ENCODE results near the gene B3GALT5.

DNA sequence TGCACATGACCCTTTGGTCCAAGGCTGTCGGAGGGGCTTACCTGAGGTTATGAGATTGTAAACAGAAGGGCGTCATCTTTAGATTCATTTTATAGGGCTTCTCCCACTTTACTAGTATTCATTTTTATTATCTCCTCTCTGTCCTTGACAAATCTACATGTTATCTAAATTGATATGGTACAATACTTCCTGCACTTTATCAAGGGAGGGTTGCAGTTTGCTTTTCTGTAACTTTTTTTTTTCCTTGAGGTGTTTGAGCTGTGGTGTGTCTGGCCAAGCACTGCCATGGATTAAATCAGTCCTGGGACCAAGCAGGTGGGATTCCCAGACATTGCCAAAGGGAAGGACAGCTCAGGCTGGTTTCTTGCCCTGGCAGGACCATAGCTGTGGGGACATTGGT lies 32.0 kb upstream of the B3GALT5 start:
- TF ChIP-seq, protein P1, sequence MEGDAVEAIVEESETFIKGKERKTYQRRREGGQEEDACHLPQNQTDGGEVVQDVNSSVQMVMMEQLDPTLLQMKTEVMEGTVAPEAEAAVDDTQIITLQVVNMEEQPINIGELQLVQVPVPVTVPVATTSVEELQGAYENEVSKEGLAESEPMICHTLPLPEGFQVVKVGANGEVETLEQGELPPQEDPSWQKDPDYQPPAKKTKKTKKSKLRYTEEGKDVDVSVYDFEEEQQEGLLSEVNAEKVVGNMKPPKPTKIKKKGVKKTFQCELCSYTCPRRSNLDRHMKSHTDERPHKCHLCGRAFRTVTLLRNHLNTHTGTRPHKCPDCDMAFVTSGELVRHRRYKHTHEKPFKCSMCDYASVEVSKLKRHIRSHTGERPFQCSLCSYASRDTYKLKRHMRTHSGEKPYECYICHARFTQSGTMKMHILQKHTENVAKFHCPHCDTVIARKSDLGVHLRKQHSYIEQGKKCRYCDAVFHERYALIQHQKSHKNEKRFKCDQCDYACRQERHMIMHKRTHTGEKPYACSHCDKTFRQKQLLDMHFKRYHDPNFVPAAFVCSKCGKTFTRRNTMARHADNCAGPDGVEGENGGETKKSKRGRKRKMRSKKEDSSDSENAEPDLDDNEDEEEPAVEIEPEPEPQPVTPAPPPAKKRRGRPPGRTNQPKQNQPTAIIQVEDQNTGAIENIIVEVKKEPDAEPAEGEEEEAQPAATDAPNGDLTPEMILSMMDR (IDR thresholded peaks at IDR 0.05) = no peak
- TF ChIP-seq ZFX (IDR thresholded peaks at IDR 0.05; ENCODE audit: borderline replicate concordance) = no peak
